ENCODE results near the gene FIP1L1. TPM values are rescaled to one million over a fixed set of nuclear protein-coding genes. Genes with fewer than 3 reads are reported as not detected.

FIP1L1 gene
- total and polyA plus RNA-seq, 9 of the 15 experiments (the other 6 are each of a cell fraction or from before 2014, with no cell fraction given) = 34.6 to 137 (median 72.0) TPM

GRCh38 chr4:53459548-53459947 is 82.1 kb downstream of the FIP1L1 start (continued):
- TF ChIP-seq AFF1 (IDR thresholded peaks at IDR 0.05; ENCODE audit: low read depth in 1 of 2, partially characterized antibody in 2 of 2) (no peak), ZNF398 (CRISPR knock-in tag; IDR thresholded peaks at IDR 0.05) (no peak), NBN (IDR thresholded peaks at IDR 0.05; ENCODE audit: low read depth) (no peak), CXXC5 (CRISPR knock-in tag; IDR thresholded peaks at IDR 0.05) (no peak), XRCC4 (IDR thresholded peaks at IDR 0.05; ENCODE audit: extremely low read depth, insufficient read depth, insufficient read length) (no peak), ZBED1 (IDR thresholded peaks at IDR 0.05) (no peak), MCM2 (IDR thresholded peaks at IDR 0.05; ENCODE audit: low read depth) (no peak)

Measured in K562 (cell line).